ENCODE results near the gene CMTM4.

DNA sequence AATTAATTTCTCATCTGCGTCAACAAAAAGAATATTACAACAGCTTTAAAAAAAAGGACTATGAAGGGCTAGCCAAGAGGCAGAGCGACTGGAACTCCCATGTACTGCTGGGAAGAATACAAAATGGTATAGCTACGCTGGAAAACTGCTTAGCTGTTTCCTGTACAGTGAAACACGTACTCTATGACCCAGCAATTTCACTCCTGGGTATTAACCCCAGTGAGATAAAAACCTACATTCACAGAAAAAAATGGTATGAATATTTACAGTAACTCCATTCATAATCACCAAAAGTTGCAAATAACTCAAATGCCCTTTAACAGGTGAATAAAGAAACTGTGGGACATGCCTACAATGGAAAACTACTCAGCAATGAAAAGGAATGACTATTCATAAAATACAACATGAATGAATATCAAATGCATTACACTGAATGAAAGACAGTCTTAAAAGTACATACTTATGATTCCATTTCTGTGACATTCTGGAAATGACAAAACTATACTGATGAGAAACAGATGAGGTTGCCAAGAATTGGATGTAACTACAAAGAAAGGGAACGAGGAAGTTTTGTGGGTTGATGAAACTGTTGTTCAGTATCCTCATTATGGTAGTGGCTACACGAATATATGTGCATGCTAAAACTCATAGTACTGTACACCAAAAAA is 27.6 kb downstream of the CMTM4 start:
- TF ChIP-seq EZH2 (IDR thresholded peaks at IDR 0.05; ENCODE audit: borderline replicate concordance, low read depth, low read length, severe bottlenecking): no peak
- TF ChIP-seq, protein P1, sequence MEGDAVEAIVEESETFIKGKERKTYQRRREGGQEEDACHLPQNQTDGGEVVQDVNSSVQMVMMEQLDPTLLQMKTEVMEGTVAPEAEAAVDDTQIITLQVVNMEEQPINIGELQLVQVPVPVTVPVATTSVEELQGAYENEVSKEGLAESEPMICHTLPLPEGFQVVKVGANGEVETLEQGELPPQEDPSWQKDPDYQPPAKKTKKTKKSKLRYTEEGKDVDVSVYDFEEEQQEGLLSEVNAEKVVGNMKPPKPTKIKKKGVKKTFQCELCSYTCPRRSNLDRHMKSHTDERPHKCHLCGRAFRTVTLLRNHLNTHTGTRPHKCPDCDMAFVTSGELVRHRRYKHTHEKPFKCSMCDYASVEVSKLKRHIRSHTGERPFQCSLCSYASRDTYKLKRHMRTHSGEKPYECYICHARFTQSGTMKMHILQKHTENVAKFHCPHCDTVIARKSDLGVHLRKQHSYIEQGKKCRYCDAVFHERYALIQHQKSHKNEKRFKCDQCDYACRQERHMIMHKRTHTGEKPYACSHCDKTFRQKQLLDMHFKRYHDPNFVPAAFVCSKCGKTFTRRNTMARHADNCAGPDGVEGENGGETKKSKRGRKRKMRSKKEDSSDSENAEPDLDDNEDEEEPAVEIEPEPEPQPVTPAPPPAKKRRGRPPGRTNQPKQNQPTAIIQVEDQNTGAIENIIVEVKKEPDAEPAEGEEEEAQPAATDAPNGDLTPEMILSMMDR (IDR thresholded peaks at IDR 0.05; ENCODE audit: borderline replicate concordance, extremely low read depth, low read length, poor library complexity, severe bottlenecking): no peak

All from DND-41 (cell line).